CD8-positive, alpha-beta memory T cell (primary cell): ENCODE measurements around the gene SPSB2. TPM values are rescaled to one million over a fixed set of nuclear protein-coding genes. Genes with fewer than 3 reads are reported as not detected.

Experiments used
- CTCF ChIA-PET: fragments of 350-600 bp; sonication (Branson Sonifier 250); formaldehyde crosslinking; loops from one replicate; lab custom pipeline; 2021; ENCODE audit warnings: antibody characterized with exemption; lab: Charles Lee
- POLR2A ChIA-PET: fragments of 350-600 bp; sonication (Branson Sonifier 250); formaldehyde crosslinking; loops from one replicate; lab custom pipeline; 2021; ENCODE audit warnings: antibody characterized with exemption; lab: Charles Lee
- DNase-seq, 5 donors: peaks; one replicate each; pipeline versions ENCODE4 v3.0.0 to v3.0.0-alpha.2; 2020 to 2022; ENCODE audit warnings: mixed read lengths in 1 of 5
- H3K27ac ChIP-seq: one replicate; pipeline ENCODE4 v1.7.0; 2013; ENCODE audit warnings: low read depth, mild to moderate bottlenecking, low read length, moderate library complexity
- H3K27me3 ChIP-seq: 2 replicates; pipeline ENCODE4 v1.7.0; 2013; ENCODE audit warnings: low read length, mild to moderate bottlenecking; ENCODE audit not compliant: insufficient read depth, poor library complexity, severe bottlenecking
- H3K36me3 ChIP-seq: 2 replicates; pipeline ENCODE4 v1.7.0; 2013; ENCODE audit warnings: mild to moderate bottlenecking, low read length, moderate library complexity; ENCODE audit not compliant: insufficient read depth
- H3K4me1 ChIP-seq: 2 replicates; pipeline ENCODE4 v1.7.0; 2013; ENCODE audit warnings: mild to moderate bottlenecking, low read length, moderate library complexity; ENCODE audit not compliant: insufficient read depth
- H3K4me3 ChIP-seq: 2 replicates; pipeline ENCODE4 v1.7.0; 2013; ENCODE audit warnings: mild to moderate bottlenecking, low read length
- H3K9me3 ChIP-seq: 2 replicates; pipeline ENCODE4 v1.7.0; 2013; ENCODE audit warnings: mild to moderate bottlenecking, low read length
- H3K27ac Mint-ChIP-seq, 8 donors: one replicate each; pipeline ENCODE4 v1.8.0; 2020 to 2021; ENCODE audit warnings: mixed read lengths in 8 of 8, mild to moderate bottlenecking in 6 of 8, inconsistent platforms in 3 of 8, moderate library complexity in 3 of 8
- H3K27me3 Mint-ChIP-seq, 2 donors: one replicate each; pipeline ENCODE4 v1.8.0; 2020 to 2021; ENCODE audit warnings: mixed read lengths in 2 of 2, mild to moderate bottlenecking in 1 of 2, moderate library complexity in 1 of 2
- H3K36me3 Mint-ChIP-seq, 3 donors: one replicate each; pipeline ENCODE4 v1.8.0; 2020 to 2021; ENCODE audit warnings: mixed read lengths in 3 of 3, inconsistent platforms in 1 of 3, mild to moderate bottlenecking in 1 of 3
- H3K4me1 Mint-ChIP-seq, 3 donors: one replicate each; pipeline ENCODE4 v1.8.0; 2020 to 2021; ENCODE audit warnings: mixed read lengths in 3 of 3, inconsistent platforms in 1 of 3, mild to moderate bottlenecking in 1 of 3
- H3K4me3 Mint-ChIP-seq, 7 donors: one replicate each; pipeline ENCODE4 v1.8.0; 2020 to 2021; ENCODE audit warnings: mixed read lengths in 7 of 7, mild to moderate bottlenecking in 6 of 7, moderate library complexity in 4 of 7, inconsistent platforms in 2 of 7
- H3K9me3 Mint-ChIP-seq, 5 donors: one replicate each; pipeline ENCODE4 v1.8.0; 2020 to 2022; ENCODE audit warnings: mixed read lengths in 5 of 5, mild to moderate bottlenecking in 3 of 5, moderate library complexity in 2 of 5, inconsistent platforms in 1 of 5
- polyA plus RNA-seq: library from polyadenylated mRNA; unstranded; fragments of 300-500 nt; fragmentation: Illumina TruSeq; gene quantifications from one replicate; pipeline ENCODE4 v1.2.3, GENCODE V29; 2021
- total RNA-seq, 2 experiments: library from RNA; stranded (reverse); gene quantifications; one replicate each; pipeline ENCODE4 v1.2.3, GENCODE V29; 2021

SPSB2 gene
- total and polyA plus RNA-seq, 3 experiments from 2014 or later = 7.7 to 11.4 (median 8.1) TPM

DNA sequence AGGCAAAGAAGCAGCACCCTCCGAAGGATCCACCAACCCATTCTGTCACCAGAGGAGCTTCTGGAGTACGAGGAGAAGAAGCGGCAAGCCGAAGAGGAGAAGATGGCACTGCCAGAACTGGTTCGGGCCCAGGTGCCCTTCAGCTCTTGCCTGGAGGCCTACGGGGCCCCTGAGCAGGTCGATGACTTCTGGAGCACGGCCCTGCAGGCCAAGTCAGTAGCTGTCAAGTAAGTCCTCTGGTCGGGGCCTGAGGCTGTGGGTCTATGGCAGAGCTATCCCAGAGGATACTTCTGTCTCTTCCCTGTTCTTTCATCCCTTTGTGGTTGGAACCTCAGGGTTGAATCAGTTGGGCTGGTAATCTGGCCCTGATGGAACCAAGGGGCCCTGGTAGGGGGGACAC, 11.7 kb downstream of the SPSB2 start:
- no peak overlapping the region for H3K27ac Mint-ChIP-seq
- DNase-seq = no peak
- Histone ChIP-seq H3K9me3 (no peaks in the 10 kb centered on the region), H3K4me3 (no peak overlapping the region), H3K27me3 (no peaks in the 10 kb centered on the region), H3K4me1 (no peaks in the 10 kb centered on the region), H3K27ac (no peak overlapping the region), H3K36me3 (peaks cover 71% of the 10 kb centered on the region)
- ChIA-PET POLR2A (interaction anchor here (0.6 to 1.2 kb wide), 3 partner anchors 9 to 64 kb away, joined by 3 to 5 read pairs (median 4); partner anchors contain the start of genes SPSB2 and USP5), CTCF (interaction anchor here (1.4 to 3.7 kb wide), 4 partner anchors 8 to 157 kb away, joined by 3 to 13 read pairs (median 7); partner anchors contain the start of genes LPCAT3, SPSB2 and USP5)
- H3K4me1 Mint-ChIP-seq = peaks cover 0 to 5% (median 3%) of the 10 kb centered on the region in 3 donors
- H3K36me3 Mint-ChIP-seq = peaks cover 16 to 89% (median 19%) of the 10 kb centered on the region in 3 donors
- H3K9me3 Mint-ChIP-seq = no peaks in the 10 kb centered on the region
- no peak overlapping the region for H3K4me3 Mint-ChIP-seq
- no peaks in the 10 kb centered on the region for H3K27me3 Mint-ChIP-seq

DNA sequence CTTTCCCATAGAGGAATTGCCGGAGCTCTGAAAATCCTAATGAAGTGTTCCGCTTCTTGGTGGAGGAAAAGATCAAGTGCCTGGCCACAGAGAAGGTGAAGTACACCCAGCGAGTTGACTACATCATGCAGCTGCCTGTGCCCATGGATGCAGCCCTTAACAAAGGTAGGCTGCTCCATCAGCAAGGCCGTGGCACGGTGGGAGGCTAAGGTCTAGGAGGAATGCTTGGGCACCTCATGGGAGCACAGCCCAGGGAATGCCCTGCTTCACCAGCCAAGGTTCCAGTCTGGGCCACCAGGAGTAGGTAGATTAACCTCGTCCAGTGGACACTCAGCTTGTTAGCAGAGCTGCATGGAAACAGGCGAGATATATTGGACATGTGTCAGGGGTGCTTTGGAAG, 12.2 kb downstream of the SPSB2 start:
- no peaks in the 10 kb centered on the region for H3K27me3 Mint-ChIP-seq
- ChIA-PET POLR2A (interaction anchor here (1.2 kb wide), 2 partner anchors 9 to 12 kb away, joined by 4 to 5 read pairs; partner anchors contain the start of genes SPSB2 and USP5), CTCF (interaction anchor here (1.4 to 3.7 kb wide), 4 partner anchors 8 to 157 kb away, joined by 3 to 13 read pairs (median 7); partner anchors contain the start of genes LPCAT3, SPSB2 and USP5)
- no peak for DNase-seq
- H3K9me3 Mint-ChIP-seq = no peaks in the 10 kb centered on the region
- H3K27ac Mint-ChIP-seq = no peak overlapping the region
- H3K27ac ChIP-seq = no peak overlapping the region
- peaks cover 0 to 5% (median 3%) of the 10 kb centered on the region in 3 donors for H3K4me1 Mint-ChIP-seq
- H3K36me3 Mint-ChIP-seq = peaks cover 16 to 93% (median 19%) of the 10 kb centered on the region in 3 donors
- no peaks in the 10 kb centered on the region for H3K4me1 ChIP-seq
- no peak overlapping the region for H3K4me3 Mint-ChIP-seq
- no peak overlapping the region for H3K4me3 ChIP-seq
- no peaks in the 10 kb centered on the region for H3K27me3 ChIP-seq
- H3K36me3 ChIP-seq = peaks cover 75% of the 10 kb centered on the region
- no peaks in the 10 kb centered on the region for H3K9me3 ChIP-seq

DNA sequence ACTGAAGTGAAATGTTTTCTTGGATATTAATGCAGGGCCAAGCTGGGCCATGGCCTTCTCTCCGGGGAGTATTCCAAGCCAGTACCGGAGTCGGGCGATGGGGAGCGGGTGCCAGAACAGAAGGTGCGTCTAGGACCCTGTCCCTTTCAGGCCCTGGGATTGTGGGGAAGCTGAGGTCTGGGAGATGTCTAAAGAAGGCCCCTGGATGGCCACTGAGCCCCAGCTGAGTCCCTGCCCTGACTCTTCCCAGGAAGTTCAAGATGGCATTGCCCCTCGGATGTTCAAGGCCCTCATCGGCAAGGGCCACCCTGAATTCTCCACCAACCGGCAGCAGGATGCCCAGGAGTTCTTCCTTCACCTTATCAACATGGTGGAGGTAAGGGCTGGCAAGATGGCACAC, 13.0 kb downstream of the SPSB2 start:
- ChIA-PET CTCF (interaction anchor here (1.5 to 3.7 kb wide), 3 partner anchors 8 to 158 kb away, joined by 3 to 13 read pairs (median 9); partner anchors contain the start of genes LPCAT3, SPSB2 and USP5), POLR2A (no interaction called here)
- no peak for DNase-seq
- H3K4me1 ChIP-seq = peaks cover under 1% of the 10 kb centered on the region
- H3K27me3 ChIP-seq = no peaks in the 10 kb centered on the region
- peak overlapping the region in 1 of 8 donors; percentile 4 for H3K27ac Mint-ChIP-seq
- H3K9me3 Mint-ChIP-seq = no peaks in the 10 kb centered on the region
- H3K27ac ChIP-seq = no peak overlapping the region
- H3K4me3 ChIP-seq = no peak overlapping the region
- peaks cover 16 to 92% (median 19%) of the 10 kb centered on the region in 3 donors for H3K36me3 Mint-ChIP-seq
- no peaks in the 10 kb centered on the region for H3K9me3 ChIP-seq
- H3K4me1 Mint-ChIP-seq = peaks cover 0 to 4% (median 3%) of the 10 kb centered on the region in 3 donors
- peak overlapping the region in 1 of 7 donors; percentile 20 for H3K4me3 Mint-ChIP-seq
- peaks cover 78% of the 10 kb centered on the region for H3K36me3 ChIP-seq
- H3K27me3 Mint-ChIP-seq = no peaks in the 10 kb centered on the region

DNA sequence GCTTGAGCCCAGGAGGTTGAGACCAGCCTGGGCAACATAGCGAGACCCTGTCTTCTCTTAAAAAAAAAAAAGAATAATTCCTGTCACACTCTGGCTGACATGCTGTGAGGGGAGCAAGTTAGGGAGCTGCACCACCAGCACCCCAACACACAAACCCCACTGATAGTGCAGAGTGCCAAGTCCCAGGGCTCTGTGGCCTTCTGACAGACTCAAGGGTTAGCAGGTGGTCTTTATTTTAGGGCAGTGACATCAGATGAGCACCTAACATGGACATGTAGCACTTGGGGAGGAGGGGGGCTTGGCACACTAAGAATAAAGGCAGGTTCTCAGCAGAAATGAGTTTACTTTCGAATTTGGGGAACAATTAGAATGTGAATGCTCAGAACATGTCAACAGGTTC, 14.3 kb downstream of the SPSB2 start:
- POLR2A ChIA-PET = no interaction called here
- CTCF ChIA-PET = interaction anchor here (1.2 to 3.7 kb wide), 2 partner anchors 14 to 106 kb away, joined by 3 to 13 read pairs; partner anchors contain the start of genes MLF2 and SPSB2
- Mint-ChIP-seq H3K36me3 (peaks cover 14 to 86% (median 14%) of the 10 kb centered on the region in 3 donors), H3K27me3 (no peaks in the 10 kb centered on the region), H3K27ac (no peak overlapping the region), H3K9me3 (no peaks in the 10 kb centered on the region), H3K4me3 (no peak overlapping the region), H3K4me1 (peaks cover 6 to 16% (median 8%) of the 10 kb centered on the region in 3 donors)
- Histone ChIP-seq H3K27me3 (no peaks in the 10 kb centered on the region), H3K9me3 (no peaks in the 10 kb centered on the region), H3K27ac (no peak overlapping the region), H3K4me3 (no peak overlapping the region), H3K36me3 (peaks cover 72% of the 10 kb centered on the region), H3K4me1 (peaks cover 7% of the 10 kb centered on the region)
- DNase-seq = no peak

DNA sequence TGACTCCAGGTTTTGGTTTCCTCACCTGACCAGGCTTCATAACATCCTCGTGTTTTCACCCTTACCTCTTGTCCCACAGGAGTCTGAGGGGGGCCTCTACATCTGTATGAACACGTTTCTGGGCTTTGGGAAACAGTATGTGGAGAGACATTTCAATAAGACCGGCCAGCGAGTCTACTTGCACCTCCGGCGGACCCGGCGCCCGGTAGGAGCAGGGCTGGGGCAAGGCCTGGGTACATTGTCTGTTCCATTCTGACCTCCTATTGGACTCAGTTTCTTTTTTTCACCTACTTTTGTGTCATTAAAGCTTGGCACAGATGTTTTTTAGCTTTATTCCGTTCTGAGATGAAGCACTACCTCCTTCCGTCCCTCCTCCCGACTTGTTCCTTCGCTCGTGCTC, 17.8 kb downstream of the SPSB2 start:
- peak overlapping the region in 1 of 7 donors; percentile 40 for H3K4me3 Mint-ChIP-seq
- CTCF ChIA-PET = interaction anchor here (0.6 to 12.8 kb wide), 5 partner anchors 9 to 252 kb away, joined by 3 to 128 read pairs (median 4); partner anchors contain the start of genes SPSB2 and TPI1

DNA sequence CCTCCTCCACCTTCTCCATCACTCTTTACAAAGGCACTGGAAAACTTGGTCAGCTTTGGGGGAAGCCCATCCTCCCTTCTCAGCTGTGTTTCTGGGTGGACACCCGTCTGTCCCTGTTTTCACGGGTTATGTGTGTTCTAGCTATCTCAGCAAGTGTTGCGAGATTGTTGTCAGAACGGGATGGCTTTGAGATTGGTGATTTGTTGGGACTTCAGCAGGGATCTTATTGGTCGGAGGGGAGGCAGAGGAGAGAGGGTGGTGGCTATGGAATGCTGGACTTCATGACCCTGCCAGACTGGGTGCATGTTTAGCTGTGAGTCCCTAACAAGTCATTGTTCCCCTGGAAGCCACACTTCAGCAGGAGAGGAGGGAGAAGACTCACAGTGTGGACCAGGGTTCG, 19.1 kb downstream of the SPSB2 start:
- Histone ChIP-seq H3K36me3 (peaks cover 34% of the 10 kb centered on the region), H3K27ac (no peak overlapping the region), H3K4me3 (no peak overlapping the region), H3K4me1 (peaks cover 18% of the 10 kb centered on the region), H3K27me3 (no peaks in the 10 kb centered on the region), H3K9me3 (no peaks in the 10 kb centered on the region)
- Mint-ChIP-seq H3K9me3 (no peaks in the 10 kb centered on the region), H3K36me3 (peaks cover 8 to 54% (median 10%) of the 10 kb centered on the region in 3 donors), H3K4me3 (peak overlapping the region in 1 of 7 donors; percentile 24), H3K27me3 (no peaks in the 10 kb centered on the region), H3K4me1 (peaks cover 20 to 41% (median 23%) of the 10 kb centered on the region in 3 donors), H3K27ac (peak overlapping the region in 4 of 8 donors; percentile 43 to 99 (median 76))
- CTCF ChIA-PET = interaction anchor here (1.3 to 12.8 kb wide), 4 partner anchors 16 to 253 kb away, joined by 3 to 128 read pairs (median 52); partner anchors contain the start of genes SPSB2 and TPI1
- DNase-seq = no peak
- POLR2A ChIA-PET = interaction anchor here (3.2 to 5.2 kb wide), 2 partner anchors 14 to 19 kb away, joined by 36 to 46 read pairs; partner anchors contain the start of genes SPSB2 and TPI1

More for the DNA sequence above, 17.8 kb downstream of the SPSB2 start:
- POLR2A ChIA-PET = interaction anchor here (5.2 kb wide), 1 partner anchor 12 kb away, joined by 36 read pairs; the partner anchor contains the start of gene TPI1
- DNase-seq = no peak
- Histone ChIP-seq H3K4me1 (peaks cover 18% of the 10 kb centered on the region), H3K27ac (no peak overlapping the region), H3K36me3 (peaks cover 41% of the 10 kb centered on the region), H3K4me3 (no peak overlapping the region), H3K9me3 (no peaks in the 10 kb centered on the region), H3K27me3 (no peaks in the 10 kb centered on the region)
- peaks cover 20 to 37% (median 23%) of the 10 kb centered on the region in 3 donors for H3K4me1 Mint-ChIP-seq
- no peaks in the 10 kb centered on the region for H3K9me3 Mint-ChIP-seq
- no peaks in the 10 kb centered on the region for H3K27me3 Mint-ChIP-seq
- peaks cover 8 to 66% (median 11%) of the 10 kb centered on the region in 3 donors for H3K36me3 Mint-ChIP-seq
- H3K27ac Mint-ChIP-seq = no peak overlapping the region

DNA sequence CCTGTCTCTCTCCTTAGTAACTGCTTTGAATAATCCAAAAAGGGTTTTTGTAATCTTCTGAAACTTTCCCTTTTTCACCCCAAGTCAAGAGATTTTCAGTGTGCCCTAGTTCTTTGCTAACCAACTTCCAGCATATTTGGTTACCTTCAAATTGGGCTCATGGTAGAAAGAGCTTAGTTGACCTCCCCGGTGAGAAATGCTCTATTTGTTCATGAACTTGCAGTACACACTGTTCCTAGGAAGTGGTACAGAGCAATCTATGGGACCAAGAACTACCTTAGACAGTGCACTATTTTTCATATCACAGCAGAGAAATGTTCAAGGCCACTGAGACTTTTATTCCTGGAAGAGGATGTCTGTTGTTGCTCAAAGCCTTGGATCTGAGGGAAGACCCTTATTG, 19.5 kb downstream of the SPSB2 start:
- peak overlapping the region; percentile 78 to 100 (median 99) for H3K27ac Mint-ChIP-seq
- no peaks in the 10 kb centered on the region for H3K27me3 Mint-ChIP-seq
- H3K4me1 Mint-ChIP-seq = peaks cover 20 to 41% (median 23%) of the 10 kb centered on the region in 3 donors
- H3K9me3 Mint-ChIP-seq = no peaks in the 10 kb centered on the region
- Histone ChIP-seq H3K36me3 (peaks cover 30% of the 10 kb centered on the region), H3K27ac (peak overlapping the region; percentile 13), H3K27me3 (no peaks in the 10 kb centered on the region), H3K4me3 (peak overlapping the region; percentile 97), H3K4me1 (peaks cover 18% of the 10 kb centered on the region), H3K9me3 (no peaks in the 10 kb centered on the region)
- peaks cover 8 to 50% (median 10%) of the 10 kb centered on the region in 3 donors for H3K36me3 Mint-ChIP-seq
- ChIA-PET POLR2A (interaction anchor here (0.6 to 5.2 kb wide), 5 partner anchors 10 to 381 kb away, joined by 3 to 46 read pairs (median 19); partner anchors contain the start of genes COPS7A, SPSB2 and TPI1), CTCF (interaction anchor here (0.7 to 12.8 kb wide), 8 partner anchors 8 to 90 kb away, joined by 4 to 128 read pairs (median 8); partner anchors contain the start of genes C12orf57, RNU7-1, SPSB2 and TPI1)
- peak overlapping the region in 6 of 7 donors; percentile 86 to 99 (median 93) for H3K4me3 Mint-ChIP-seq
- DNase-seq = no peak
